HG02981 (cell line): Measurements from ENCODE around the gene BRCA2.
A peak's percentile ranks its signal among the peaks of the same experiment; 100 is the strongest.
"Not testable (repeated sequence)": the region's sequence is repeated elsewhere in the genome, so short reads cannot be mapped to it uniquely, and the experiment has no call there.

ENCODE experiments used
- ATAC-seq: cut with Tn5 transposase; IDR thresholded peaks from one replicate; pipeline ENCODE4 v1.9.1; 2021; ENCODE audit warnings: mild to moderate bottlenecking, moderate library complexity; ENCODE audit not compliant: unreplicated experiment

The BRCA2 gene

DNA sequence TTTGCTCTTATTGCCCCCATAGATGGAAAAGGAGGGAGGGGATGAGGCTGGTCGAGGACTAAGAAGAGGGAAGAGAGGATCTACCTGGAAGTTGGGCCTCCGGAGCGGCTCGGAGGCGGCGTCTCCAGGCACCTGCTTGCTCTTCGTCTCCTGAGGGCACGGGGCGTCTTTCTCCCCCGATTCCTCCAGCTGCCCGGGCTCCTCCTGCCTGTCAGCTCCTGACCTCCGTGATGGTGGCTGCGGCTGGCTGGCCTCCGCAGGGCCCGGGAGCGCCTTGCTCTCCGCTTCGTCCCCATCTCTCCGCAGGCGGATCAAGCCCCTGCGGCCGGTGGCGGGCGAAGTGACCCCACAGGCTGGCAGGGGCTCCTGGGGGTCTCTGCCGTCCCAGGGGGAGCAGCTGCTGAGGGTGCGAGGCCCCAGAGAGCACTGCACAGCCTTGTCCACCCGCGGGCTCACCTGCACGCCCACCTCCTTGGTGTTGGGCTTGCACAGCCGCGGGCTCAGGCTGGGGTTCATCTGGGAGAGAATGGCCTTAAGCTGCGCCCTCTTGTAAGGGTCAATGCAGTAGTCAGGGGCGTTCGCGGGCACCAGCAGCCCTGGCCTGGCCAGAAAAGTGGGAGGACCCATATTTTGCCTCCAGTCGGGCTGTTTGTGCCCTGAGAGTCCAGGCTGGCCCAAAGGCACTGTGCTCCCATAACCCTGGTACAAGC is 4.0 kb upstream of the BRCA2 start:
- ATAC-seq, result no peak

DNA sequence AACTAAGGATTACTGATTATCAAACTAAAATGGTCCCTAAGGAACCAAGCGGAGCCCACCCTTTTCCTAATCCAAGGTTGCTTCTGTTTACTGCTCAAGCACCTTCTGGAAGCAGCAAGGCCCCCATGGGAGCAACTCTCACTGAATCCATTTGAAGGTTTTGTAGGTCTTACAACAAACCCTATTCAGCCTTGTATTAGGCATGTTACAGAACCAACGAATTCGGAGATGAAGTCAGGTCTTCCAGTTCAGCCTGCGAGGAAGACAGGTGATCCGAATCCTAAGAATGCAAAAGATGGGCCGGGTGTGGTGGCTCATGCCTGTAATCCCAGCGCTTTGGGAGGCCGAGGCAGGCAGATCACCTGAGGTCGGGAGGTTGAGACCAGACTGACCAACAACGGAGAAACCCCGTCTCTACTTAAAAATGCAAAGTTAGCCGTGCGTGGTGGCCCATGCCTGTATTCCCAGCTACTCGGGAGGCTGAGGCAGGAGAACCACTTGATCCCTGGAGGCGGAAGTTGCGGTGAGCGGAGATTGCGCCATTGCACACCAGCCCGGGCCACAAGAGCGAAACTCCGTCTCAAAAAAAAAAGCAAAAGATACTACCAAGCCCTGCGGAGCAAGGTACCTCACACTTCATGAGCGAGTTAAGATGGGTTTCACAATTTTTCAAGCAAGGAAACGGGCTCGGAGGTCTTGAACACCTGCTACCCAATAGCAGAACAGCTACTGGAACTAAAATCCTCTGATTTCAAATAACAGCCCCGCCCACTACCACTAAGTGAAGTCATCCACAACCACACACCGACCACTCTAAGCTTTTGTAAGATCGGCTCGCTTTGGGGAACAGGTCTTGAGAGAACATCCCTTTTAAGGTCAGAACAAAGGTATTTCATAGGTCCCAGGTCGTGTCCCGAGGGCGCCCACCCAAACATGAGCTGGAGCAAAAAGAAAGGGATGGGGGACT is 754 bp upstream of the BRCA2 start:
- peak; percentile 35 for ATAC-seq

DNA sequence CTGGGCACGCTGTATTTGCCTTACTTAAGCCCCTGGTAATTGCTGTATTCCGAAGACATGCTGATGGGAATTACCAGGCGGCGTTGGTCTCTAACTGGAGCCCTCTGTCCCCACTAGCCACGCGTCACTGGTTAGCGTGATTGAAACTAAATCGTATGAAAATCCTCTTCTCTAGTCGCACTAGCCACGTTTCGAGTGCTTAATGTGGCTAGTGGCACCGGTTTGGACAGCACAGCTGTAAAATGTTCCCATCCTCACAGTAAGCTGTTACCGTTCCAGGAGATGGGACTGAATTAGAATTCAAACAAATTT is 676 bp downstream of the BRCA2 start:
- ATAC-seq, result peak; percentile 39

GRCh38 chr13:32316501-32316900 is 1.2 kb downstream of the BRCA2 start:
- ATAC-seq, result no peak

DNA sequence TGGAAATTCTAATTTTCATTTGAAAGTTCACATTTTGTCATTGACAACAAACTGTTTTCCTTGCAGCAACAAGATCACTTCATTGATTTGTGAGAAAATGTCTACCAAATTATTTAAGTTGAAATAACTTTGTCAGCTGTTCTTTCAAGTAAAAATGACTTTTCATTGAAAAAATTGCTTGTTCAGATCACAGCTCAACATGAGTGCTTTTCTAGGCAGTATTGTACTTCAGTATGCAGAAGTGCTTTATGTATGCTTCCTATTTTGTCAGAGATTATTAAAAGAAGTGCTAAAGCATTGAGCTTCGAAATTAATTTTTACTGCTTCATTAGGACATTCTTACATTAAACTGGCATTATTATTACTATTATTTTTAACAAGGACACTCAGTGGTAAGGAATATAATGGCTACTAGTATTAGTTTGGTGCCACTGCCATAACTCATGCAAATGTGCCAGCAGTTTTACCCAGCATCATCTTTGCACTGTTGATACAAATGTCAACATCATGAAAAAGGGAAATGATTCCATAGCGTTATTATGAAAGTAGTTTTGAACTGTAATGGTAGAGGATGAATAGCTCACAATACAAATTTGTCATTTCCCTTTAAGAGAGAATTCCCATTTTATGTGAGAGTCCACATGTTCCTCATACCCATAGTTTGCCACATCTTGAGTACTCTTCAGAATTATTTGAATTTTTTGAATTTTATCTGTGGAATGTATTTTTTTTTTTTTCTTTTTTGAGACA is 2.6 kb downstream of the BRCA2 start:
- ATAC-seq, result no peak

- ATAC-seq, result no peak
These were observed 5.2 kb downstream of the BRCA2 start for GRCh38 chr13:32320528-32320927.

- ATAC-seq, result no peak
These were observed 8.6 kb downstream of the BRCA2 start for GRCh38 chr13:32323912-32324311.

DNA sequence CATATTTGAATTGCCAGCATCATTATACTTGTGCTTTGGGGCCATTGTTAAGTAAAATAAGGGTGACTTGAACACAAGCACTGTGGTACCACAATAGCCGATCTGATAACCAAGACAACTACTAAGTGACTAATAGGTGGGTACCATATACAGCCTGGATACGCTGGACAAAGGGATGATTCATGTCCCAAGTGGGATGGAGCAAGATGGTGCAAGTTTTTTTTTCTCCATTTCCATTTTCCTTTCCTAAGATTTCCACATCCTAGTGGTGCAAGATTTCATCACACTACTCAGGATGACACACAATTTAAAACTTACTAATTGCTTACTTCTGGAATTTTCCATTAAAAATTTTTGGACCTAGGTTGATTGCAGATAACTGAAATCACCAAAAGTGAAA is 15.1 kb downstream of the BRCA2 start:
- no peak for ATAC-seq

DNA sequence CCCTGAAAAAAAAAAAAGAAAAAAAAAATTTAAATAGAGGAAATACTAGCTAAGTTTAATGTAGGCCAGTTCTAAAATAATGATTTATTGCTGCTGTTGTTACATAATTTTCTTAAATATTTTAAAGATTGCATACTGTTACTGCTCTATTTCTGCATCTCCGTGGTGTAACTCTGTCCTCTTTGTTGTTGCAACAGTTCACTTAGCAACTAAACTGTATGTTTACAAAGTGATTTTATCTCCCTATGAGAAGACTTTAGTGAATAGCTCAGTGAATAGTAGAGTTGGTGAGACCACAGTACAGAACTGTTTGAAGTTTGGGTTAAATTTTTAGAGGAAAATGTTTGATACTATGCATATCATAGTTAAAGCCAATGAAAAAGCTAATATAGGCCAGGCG is 19.4 kb downstream of the BRCA2 start:
- ATAC-seq, result no peak

DNA sequence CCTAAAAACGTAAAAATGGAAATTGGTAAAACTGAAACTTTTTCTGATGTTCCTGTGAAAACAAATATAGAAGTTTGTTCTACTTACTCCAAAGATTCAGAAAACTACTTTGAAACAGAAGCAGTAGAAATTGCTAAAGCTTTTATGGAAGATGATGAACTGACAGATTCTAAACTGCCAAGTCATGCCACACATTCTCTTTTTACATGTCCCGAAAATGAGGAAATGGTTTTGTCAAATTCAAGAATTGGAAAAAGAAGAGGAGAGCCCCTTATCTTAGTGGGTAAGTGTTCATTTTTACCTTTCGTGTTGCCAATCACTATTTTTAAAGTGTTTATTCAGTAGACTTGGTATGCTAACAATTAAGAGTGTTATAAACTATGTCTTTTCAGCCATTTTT is 25.6 kb downstream of the BRCA2 start:
- no peak for ATAC-seq

DNA sequence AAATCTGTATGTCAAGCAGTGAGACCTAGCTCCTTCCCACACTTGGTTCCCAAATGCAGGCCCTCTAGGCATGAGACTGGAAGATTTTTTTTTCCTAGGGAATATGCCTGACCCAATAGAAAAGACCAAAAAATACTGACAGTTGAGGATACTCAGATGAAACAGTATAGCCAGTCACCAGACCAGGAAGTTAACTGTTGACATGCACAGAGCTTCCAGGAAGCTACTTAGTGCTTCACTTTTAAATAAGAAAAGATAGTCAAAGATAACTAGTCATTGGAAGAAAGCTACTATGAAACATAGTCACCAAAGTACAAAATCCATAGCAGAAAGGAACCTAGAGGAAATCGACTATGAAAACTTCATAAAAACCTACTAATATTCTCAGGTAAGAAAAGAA is 32.3 kb downstream of the BRCA2 start:
- ATAC-seq, result no peak

GRCh38 chr13:32350839-32351441 is 35.6 kb downstream of the BRCA2 start:
- not testable (repeated sequence) for ATAC-seq

- peak; percentile 68 for ATAC-seq
These were observed 38.7 kb downstream of the BRCA2 start for GRCh38 chr13:32354040-32354439.

- not testable (repeated sequence) for ATAC-seq
These were observed 40.6 kb downstream of the BRCA2 start for GRCh38 chr13:32355935-32356334.

GRCh38 chr13:32362574-32362973 is 47.3 kb downstream of the BRCA2 start:
- no peak for ATAC-seq

DNA sequence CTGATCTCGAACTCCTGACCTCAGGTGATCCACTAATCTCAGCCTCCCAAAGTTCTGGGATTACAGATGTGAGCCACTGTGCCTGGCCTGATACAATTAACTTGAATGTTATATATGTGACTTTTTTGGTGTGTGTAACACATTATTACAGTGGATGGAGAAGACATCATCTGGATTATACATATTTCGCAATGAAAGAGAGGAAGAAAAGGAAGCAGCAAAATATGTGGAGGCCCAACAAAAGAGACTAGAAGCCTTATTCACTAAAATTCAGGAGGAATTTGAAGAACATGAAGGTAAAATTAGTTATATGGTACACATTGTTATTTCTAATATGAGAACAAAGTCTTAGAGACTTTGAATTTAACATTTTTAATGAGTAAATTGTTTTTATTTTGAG is 55.5 kb downstream of the BRCA2 start:
- ATAC-seq, result no peak

DNA sequence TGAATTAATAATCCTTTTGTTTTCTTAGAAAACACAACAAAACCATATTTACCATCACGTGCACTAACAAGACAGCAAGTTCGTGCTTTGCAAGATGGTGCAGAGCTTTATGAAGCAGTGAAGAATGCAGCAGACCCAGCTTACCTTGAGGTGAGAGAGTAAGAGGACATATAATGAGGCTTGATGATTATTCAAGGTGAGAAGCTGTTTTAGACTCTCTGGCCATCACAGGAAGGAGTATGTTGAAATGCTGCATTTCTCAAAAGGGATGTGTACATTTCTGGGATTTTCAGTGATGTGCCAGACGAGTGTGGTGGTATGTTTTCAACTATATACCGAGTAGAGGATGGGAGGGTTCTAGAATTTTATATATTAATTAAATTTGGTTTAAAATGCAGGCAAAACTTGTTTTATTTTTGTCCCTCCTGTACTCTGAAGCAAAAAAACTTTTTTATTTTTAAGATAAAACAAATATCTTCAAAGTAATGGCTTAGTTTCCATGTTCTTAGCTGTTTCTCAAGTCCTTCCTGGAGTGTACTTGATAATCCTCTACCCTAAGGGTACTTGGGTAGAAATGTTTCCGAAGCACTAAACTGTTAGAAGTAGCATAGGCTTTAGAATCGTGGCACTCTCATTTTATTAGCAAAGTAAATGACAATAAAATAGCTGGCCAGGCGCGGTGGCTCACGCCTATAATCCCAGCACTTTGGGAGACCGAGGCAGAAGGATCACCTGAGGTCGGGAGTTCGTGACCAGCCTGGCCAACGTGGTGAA is 61.5 kb downstream of the BRCA2 start:
- ATAC-seq, result no peak

DNA sequence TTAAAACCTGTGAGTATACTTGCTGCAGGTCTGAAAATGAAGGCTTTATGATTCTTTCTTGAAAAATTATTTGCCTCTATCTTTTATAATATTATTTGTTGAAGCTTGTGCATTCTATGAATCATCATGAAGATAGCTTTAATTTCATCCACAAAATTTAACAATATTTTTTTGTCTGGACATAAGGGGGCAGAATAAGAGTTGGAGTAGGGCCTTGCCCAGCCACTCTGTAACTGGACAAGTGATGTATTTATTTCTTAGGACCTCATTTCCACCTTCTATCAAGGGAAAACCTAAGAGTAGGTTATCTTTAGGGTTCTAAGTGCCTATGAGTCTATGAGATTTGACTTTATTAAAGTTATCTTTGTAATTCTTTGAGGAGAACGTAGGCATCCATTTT is 62.7 kb downstream of the BRCA2 start:
- no peak for ATAC-seq

DNA sequence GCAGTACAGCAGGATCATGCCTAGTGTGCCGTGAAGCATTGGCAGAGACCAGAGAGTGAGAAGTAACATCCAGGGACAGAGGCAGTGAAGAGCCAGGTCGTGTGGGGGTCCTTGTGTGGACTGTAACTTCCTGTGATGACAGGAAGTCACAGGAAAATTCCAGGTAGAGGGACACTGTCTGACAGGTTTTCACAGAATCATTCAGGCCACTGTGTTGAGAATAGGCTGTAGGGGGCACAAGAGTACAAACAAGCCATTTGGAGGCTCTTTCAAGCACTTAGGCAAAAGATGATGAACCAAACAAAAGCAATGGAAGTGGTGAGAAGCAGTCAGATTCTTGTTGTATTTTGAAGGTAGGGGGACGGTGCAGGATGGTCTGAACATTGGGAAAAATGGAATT is 66.2 kb downstream of the BRCA2 start:
- ATAC-seq, result no peak

DNA sequence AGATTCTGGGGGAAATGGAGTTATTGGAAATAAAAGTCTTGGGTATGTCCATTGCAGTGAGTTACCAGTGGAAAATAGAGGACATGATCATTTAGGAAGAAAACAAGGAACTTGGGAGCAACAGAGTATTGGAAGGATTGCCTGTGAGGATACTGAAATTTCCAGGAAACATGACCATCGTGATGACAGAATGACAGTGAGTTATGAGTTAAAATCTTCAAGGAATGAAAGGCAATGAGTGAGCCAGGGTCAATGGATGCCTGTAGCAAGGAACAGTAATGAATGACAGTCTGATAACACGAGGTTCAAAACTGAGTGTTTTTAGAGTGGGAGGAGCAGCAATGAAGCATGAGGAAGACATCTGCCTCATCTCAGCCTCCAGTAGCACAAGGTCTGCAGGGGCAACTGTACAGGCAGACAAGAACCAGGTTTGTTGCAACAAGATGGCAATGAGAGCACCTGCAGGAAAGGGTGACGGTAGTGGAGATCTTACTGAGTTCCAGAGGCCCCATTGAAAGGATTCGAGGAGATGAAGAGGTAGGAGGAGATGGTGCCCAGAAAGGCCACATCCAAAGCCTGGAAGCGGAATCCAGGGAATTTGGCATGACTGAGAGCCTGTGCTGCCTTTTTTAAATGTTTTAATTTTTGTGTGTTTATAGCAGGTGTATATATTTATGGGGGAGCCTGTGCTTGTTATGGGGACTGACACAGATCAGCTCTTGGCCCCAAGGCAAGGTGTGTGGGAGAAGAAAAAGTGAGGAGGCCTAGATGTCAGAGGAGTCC is 68.7 kb downstream of the BRCA2 start:
- ATAC-seq, result no peak
